GM19043 (cell line): ENCODE data around the gene HPX.
"Not testable (repeated sequence)": the region's sequence is repeated elsewhere in the genome, so short reads cannot be mapped to it uniquely, and the experiment has no call there.

Experiments used
- ATAC-seq: cut with Tn5 transposase; IDR thresholded peaks from one replicate; pipeline ENCODE4 v1.9.1; 2021; ENCODE audit warnings: low read depth; ENCODE audit not compliant: unreplicated experiment

HPX gene

DNA sequence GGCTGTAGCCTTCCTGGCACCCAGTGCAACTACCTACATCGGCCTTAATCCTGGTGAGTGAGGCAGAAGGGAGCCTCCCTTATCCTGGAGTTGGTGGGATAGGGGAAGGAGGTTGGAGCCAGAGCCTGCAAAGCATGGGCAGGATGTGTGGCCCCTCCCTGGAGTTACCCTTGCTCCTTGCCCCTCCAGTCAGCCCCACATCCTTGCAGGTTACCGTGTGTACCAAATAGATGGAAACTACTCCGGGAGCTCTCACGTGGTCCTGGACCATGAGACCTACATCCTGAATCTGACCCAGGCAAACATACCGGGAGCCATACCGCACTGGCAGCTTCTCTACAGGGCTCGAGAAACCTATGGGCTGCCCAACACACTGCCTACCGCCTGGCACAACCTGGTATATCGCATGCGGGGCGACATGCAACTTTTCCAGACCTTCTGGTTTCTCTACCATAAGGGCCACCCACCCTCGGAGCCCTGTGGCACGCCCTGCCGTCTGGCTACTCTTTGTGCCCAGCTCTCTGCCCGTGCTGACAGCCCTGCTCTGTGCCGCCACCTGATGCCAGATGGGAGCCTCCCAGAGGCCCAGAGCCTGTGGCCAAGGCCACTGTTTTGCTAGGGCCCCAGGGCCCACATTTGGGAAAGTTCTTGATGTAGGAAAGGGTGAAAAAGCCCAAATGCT lies 46.7 kb downstream of the HPX start:
- no peak for ATAC-seq

- not testable (repeated sequence) for ATAC-seq
Observed at GRCh38 chr11:6392251-6392650, 48.5 kb downstream of the HPX start.

- ATAC-seq, result no peak
Observed at GRCh38 chr11:6391537-6392134, 49.2 kb downstream of the HPX start.

DNA sequence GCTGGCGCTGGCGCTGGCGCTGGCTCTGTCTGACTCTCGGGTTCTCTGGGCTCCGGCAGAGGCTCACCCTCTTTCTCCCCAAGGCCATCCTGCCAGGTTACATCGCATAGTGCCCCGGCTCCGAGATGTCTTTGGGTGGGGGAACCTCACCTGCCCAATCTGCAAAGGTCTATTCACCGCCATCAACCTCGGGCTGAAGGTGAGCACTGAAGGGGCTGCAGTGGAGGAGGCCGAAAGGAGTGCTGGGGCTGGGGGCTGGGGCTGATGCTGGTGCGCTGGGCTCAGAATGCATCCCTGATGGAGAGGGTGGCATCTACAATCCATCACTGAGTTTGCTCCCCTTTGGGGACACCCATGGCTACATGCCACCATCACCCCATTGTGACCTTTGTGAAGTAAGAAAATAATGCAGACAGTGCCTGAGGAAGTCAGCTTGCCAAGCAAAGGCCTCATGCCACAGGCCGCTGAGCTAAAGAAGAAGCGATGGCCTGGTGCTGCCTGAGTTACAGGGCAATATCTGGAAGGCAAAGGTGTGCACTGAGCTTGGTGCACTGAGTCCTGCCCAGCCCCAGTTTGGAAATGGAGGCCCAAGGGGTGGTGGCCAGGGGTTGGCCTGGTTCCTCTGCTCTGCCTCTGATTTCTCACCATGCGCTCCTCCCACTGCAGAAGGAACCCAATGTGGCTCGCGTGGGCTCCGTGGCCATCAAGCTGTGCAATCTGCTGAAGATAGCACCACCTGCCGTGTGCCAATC lies 49.9 kb downstream of the HPX start:
- ATAC-seq, result no peak

DNA sequence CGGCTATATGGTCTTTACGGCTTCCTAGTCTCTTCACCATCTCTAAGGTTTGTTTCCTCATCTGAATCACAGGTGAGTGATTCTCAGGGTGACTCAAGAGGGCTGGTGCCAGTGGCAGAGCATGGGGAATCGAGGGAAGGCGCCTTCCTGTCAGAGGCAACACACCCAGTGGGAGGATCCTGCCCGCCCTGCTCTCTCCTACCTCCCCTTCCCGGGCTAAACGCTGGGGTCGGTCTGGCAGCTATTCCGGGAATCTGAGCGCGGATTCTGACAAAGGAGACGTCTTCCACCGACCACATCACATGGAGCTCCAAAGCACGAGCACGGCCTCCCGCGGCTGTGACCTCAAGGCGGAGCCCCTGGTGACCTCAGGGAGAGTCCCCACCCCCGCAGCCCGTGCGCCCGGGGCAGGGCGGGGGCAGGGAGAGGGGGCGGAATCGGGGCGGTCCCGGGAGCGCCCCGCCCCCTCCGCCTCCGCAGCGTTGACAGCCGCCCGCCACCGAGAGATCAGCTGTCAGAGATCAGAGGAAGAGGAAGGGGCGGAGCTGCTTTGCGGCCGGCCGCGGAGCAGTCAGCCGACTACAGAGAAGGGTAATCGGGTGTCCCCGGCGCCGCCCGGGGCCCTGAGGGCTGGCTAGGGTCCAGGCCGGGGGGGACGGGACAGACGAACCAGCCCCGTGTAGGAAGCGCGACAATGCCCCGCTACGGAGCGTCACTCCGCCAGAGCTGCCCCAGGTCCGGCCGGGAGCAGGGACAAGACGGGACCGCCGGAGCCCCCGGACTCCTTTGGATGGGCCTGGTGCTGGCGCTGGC lies 50.7 kb downstream of the HPX start, which contains the start of gene SMPD1:
Gene SMPD1, plus strand, starts transcription at position 570 of the 813 bp plus-strand sequence. Its CDS starts 125 bp downstream, at position 695.
- ATAC-seq, result peak; percentile 97

GRCh38 chr11:6388748-6389147 lies 52.0 kb downstream of the HPX start:
- no peak for ATAC-seq

DNA sequence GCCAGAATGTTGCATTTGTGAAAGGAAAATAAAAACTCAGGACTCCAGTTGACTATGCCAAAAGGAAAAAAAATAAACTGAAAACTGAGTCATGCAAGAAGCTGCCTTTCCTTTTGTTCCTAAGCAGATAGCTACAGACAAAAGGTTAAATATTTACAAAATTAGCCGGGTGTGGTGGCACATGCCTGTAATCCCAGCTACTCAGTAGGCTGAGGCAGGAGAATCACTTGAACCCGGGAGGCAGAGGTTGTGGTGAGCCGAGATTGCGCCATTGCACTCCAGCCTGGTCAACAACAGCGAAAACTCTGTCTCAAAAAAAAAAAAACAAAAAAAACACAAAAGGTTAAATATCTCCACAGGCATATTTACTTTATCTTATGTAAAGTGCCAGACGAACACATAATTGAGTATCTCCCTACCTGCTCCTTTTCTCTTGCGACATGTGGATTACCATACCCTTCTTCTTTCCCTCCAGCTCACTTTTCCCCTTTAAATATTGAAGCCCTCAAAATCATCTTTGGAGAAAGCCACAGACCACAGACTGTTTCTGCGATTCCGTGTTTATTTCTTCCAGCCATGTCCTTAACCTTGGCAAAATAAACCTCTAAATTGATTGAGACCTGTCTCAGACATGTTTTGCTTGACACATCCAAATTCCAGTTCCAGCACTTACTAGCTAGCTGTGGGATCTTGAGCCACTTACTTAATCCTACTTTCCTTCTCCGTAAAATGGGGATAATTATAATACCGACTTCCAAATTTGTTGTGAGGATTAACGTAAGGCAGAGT lies 52.8 kb downstream of the HPX start:
- ATAC-seq, result no peak

DNA sequence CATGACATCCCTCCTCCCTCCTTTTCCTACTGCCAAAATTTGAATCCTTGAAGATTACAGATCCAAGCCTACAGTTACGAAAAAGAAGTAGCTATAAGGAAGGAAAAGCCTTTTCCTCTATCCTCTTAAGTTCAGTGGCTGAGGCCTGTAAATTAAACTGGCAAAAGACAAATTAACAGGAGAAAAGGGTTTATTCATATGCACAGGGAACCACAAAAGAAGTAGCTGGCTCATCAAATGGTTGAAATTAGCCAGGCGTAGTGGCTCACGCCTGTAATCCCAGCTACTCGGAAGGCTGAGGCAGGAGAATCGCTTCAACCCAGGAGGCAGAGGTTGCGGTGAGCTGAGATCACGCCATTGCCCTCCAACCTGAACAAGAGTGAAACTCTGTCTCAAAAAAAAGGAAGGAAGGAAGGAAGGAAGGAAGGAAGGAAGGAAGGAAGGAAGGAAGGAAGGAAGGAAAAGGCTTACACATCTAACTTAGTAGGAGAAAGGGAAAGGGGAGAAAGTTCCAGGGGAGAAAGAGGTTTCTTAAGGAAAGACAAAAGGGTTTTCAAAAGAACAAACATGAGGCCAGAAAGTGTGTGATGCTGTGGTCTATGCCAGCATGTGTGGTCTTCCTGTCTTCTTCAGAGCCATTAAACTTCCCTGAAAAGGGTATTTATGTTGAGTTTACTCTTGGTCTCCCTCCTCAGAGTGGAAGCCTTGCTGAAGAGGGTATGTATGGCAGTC lies 55.6 kb downstream of the HPX start:
- ATAC-seq, result no peak
